Hypothalamus (tissue), 51 donors: Measurements from ENCODE around the gene ZCWPW2.

Source experiments
- DNase-seq, 51 donors: peaks; one replicate each; lab custom pipeline; 2025; lab: John Stamatoyannopoulos, UW

The ZCWPW2 gene

GRCh38 chr3:28348629-28349468, at the start of gene ZCWPW2, which contains the start of gene AZI2:
ZCWPW2 (plus strand) TSS chr3:28348721; CDS start chr3:28413069, 64,348 bp downstream.
AZI2 (minus strand) TSS chr3:28348824; CDS start chr3:28340617, 8,207 bp downstream.
- DNase-seq = peak; percentile 70 to 96 (median 88)

DNA sequence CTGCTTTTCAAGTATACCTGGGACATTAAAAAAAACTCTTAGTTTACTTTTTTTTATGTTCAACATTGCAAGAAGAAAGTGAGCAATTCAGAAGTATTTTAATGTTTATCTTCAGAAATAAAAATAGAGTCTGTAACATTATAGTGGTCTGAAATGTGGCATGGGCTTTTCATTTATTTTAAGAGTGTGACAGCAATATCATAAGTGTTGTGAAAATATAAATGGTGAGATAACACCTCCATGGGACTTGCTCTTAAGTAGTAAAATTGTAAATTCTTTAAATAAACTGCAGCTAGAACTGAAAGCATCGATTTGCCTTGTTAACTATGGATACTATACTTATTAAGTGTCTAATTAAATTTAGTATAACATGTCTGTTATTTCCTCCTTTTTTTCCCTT, 48.8 kb upstream of the ZCWPW2 start:
- no peak for DNase-seq

- no peak for DNase-seq
These were observed 48.1 kb upstream of the ZCWPW2 start for GRCh38 chr3:28300345-28300962.

DNA sequence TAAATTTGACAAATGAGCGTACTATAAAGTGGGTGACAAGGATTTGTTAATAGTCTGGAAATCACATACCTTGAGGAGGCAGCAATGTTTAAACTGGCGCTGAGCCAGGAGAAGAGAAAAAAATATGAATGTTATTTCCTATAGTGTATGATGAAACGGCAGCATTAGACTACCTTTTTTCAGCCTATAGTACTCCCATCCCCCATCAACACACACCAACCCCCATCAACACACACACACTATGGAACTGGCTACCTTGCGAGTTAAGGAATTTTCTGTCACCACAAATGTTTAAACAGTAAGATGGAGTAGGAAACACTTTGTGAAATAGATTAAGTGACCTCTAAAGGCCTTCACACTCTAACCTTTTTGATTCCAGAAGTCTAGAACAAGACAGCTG, 46.8 kb upstream of the ZCWPW2 start:
- no peak for DNase-seq

DNA sequence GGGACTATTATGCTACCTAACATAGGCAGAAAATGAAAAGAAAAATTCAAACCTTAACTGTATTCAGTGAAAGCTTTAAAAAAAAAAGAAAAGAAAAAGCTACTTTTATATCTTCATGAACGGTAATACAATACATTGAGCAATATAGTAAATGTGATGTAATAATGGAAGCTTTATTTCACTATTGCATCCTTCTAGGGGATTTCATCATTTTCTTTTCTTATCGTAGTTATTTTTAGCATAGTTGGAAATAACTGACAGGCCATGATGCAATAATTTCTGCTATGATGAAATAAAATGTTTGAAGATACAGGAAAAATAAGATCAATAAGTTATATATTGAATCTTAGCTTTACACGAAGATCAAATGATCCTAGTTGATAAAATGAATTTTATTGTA, 40.3 kb upstream of the ZCWPW2 start:
- DNase-seq = no peak

- DNase-seq = no peak
These were observed 32.8 kb upstream of the ZCWPW2 start for GRCh38 chr3:28315711-28316110.

DNA sequence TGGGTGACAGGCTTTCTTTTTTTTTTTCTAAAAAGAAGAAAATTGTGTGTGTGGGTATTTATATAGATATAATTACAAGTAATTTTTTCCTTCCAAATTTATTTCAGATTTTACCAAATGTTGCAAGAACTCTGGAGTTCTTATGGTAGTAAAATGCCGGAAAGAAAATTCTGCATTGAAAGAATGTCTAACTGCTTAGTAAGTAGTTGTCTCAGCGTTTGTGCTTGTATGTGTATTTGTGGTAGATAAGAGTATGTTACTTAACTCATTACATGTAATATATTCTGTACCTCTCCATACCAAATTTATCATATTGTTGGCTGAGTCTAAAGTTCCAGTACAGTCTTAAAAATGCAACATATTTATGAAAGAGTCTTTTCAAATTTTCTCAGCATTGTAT, 32.3 kb upstream of the ZCWPW2 start:
- no peak for DNase-seq

DNA sequence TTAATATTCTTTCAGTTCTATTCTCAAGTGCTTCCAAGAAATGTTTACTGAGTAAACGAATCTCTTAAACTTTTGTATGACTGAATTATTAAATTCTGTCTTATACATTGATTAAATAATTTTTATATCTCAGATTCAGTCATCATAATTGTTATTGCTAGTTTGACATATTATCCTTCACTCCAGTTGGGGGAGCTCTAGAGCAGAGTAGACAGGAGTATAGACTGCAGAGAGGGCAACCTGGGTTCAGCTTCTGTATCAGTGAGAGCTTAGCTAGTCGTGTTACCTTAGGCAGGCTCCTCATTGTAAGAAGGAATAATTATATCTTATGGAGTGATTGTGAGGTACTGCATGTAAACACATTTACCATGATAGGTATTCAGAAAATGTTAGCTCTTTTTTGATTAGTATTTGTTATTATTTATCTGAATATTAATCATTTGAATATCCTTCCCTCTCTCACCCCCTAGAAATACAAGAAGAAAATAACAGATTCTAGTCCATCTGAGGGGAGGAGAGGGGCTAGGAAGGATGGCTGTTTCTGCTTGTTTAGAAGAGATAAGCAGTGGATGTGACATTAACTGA, 31.0 kb upstream of the ZCWPW2 start:
- peak in 1 of 51 donors; percentile 1 for DNase-seq

DNA sequence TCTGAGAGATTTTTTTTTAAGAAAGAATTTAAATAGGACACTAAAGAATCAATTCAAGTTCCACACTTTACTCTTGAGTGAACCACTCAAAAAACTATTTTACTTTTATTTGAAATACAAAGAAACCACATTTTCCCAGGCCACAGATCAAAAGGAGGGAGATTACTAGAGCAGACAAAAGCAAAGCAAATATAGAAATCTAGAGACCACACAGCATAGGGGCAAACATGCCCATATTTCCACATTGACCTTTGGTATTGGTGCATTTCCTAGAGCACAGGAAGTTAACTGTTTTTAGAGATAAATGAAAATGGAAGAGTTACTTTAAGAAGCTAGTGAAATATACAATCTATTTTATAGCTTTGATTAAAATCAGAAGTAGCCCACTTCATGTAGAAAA, 27.5 kb upstream of the ZCWPW2 start:
- no peak for DNase-seq

- DNase-seq = no peak
These were observed 26.1 kb upstream of the ZCWPW2 start for GRCh38 chr3:28322464-28322863.

- no peak for DNase-seq
These were observed 22.0 kb upstream of the ZCWPW2 start for GRCh38 chr3:28326458-28326926.

DNA sequence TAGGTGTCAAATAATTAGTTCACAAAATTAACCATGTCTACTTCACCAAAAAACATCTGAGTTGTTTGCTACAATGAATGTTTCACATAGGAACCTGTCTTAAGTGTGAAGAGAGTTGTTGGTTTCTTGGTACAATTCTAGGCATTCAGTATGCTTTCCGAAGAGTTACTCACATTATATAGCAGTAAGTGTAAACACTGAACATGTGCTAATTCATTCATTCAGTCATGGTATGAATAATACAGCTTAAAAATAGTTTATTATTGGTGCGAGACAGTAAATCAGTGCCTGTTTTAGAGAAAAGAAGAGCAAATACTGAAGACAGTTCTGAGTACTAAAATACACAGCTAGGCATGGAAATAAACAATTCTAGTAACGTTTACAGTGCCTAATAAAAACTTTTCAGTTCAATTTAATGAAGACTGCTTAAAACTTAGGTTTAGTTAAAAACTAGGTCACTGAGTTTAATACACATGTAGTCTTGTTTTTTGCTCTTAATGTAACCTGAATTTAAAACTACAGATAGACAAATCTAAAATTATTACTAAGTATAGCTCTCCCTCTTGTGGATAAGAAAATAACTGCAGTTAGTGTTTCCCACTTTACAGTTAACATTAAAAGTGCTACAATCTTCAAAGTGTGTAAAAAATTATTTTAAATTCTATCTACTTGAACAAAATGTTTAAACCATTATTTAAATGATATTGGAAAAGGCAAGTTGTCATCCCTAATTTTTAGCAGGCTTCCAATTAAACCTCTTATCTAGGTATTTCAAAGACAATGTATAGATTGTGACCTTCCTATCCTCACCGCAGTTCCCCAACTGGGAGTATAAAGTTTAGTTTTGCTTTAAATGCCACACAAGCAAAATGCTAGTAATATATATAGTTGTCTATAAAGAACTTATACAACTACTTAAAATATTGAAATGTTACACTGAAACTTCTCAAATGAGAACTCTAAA, 20.1 kb upstream of the ZCWPW2 start:
- DNase-seq = peak in 1 of 51 donors; percentile 16

DNA sequence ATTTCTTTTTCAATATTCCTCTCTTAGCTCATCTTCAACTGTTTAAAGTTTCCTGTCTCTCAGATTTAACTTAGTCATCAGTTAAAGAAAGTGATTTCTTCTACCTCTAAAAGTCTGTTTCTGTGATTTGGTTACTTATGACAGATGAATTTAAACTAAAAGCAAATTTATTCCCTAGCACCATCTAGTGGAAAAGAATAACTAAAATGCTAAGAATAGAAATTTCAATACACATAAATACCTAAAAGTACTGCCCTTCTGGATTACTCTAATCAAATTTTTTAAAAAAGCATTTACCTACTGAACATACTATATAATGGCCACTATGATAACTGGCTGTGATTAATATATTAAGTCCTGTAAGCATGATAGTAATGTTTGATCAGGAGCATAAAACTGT, 14.0 kb upstream of the ZCWPW2 start:
- no peak for DNase-seq

DNA sequence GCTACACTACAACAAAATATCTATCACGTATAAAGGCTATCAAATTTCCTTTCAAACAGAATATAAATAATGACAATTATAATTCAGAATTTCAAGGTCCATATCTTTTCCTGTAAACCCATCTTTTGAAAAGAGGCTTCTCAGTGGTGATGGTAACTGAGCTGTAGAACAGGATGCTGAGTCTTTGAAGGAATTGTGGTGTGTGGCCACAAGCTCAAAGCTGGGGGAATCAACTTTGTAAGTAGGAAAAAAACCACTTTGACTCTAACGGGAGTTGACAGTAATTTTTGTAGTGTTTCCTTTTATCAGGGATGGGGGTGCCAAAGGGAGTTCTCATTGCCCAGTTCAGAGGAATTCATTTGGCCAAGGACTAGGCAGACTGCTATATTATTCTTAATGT, 13.3 kb upstream of the ZCWPW2 start:
- no peak for DNase-seq

DNA sequence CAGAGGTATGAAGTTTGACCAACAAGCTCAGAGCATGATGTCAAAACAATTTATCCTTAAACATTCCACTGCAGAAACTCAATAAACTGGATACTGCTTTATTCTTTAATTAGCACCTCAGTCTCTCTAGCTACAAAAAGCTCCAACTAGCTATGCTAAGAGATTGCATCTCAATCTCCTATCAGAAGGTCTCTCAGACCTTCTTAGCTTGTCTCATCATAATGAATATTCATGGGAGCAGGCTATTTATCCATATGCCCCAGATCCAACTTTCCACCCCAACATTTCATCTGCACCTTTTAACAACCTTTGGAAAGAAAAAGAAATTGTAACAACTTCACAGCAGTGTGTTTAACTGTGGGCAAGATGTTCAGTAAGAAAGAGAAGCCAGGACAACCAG, 11.3 kb upstream of the ZCWPW2 start:
- DNase-seq = no peak

GRCh38 chr3:28343144-28343543, 5.4 kb upstream of the ZCWPW2 start:
- no peak for DNase-seq

DNA sequence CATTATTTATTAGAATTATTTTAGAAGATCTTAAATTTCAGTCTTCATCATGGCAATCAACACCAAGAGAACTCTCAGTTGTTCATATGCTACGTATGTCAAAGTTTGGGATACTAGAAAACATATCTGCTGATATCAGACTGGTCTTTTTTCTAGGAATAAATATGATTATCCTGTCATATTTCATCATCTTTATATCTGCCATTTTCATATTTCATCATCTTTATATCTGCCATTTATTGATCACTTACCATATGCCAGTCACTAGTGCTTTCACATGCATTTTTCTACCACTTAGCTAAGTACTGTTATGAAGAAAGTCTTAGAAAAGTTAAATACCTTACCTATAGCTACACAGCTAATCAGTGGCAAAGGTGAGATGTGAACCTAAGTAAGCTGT, 2.8 kb upstream of the ZCWPW2 start:
- DNase-seq = no peak

DNA sequence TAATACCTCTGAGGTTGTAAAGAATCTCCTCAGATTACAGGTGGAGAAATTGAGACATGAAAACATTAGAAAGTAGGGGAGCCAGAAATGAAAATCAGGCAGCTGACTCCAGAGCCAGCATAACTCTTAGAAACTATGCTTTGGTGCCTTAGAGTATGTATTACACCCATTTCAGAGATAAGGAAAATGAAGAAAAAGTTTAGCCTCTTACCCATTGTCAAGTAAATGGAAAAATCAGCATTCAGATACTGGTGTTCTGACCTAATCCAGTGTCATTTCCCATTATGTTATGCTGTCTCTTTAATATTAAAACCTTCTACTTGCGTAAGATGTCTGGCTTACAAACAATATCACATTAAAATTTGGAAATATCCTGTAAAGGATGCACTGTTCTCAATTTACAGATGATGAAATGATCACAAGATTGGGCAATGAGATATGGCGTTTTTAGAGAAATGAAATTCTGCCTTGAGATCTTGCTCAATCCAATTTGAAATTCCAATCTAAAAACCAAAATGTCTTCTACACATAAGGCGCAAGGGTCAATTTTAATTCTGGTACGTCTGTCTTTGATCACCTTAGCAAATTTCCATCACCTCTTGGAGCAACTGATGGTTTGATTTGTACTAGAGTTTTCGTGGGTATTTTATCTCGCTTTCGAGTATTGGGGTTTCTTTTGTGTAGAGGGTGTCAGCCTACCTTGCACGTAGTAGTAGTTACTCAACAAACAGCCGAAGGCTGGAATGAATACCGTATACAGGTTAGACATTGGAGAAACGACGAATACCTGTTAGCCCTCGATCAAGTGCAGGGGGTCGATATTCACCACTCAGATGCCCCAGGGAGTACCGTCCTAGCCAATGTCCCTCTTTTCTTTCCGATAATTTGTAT, 902 bp upstream of the ZCWPW2 start:
- peak in 5 of 51 donors; percentile 10 to 69 (median 15) for DNase-seq

DNA sequence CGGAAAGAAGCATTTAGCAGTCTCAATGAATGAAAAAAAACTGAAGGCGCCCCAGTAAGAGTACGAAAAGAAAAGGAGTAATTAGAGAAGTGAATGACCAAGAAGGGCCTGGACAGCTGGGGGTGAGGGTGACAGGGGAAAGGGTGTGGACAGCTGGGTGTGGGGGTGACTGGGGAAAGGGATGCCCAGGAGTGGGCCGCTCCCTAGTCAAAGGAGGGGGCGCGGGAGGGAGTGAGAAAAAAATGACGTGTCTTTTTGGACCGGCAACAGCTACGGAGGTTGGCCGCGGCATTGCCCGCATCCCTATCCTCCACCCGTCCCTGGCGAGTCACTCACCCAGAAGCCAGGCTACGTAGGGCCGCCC, 274 bp upstream of the ZCWPW2 start:
- peak in 4 of 51 donors; percentile 25 to 67 (median 52) for DNase-seq
